ENCODE results near the gene PEX13. TPM values are rescaled to one million over a fixed set of nuclear protein-coding genes. Genes with fewer than 3 reads are reported as not detected.

Gene PEX13
- total RNA-seq, 1 experiment from 2014 or later = 36.1 TPM

Other genes with a start within 250 kb of the PEX13 start
- 0.74 and 3.1 TPM in 2 replicates for gene REL, start 136.1 kb upstream of the PEX13 start, total RNA-seq (2014; rRNA removed; shearing (Covaris generic); ENCODE audit: low replicate concordance)
- gene PUS10, start 535 bp downstream of the PEX13 start, total RNA-seq (2014; rRNA removed; shearing (Covaris generic); ENCODE audit: low replicate concordance) = 2.4 and 9.4 TPM in 2 replicates
- gene SANBR, start 48.2 kb downstream of the PEX13 start, total RNA-seq (2014; rRNA removed; shearing (Covaris generic); ENCODE audit: low replicate concordance) = 6.6 and 9.0 TPM in 2 replicates
- 27.7 and 59.8 TPM in 2 replicates for gene C2orf74, start 144.5 kb downstream of the PEX13 start, total RNA-seq (2014; rRNA removed; shearing (Covaris generic); ENCODE audit: low replicate concordance)

Measured in MG63 (cell line).